Neural cell (in vitro differentiated cells): Measurements from ENCODE around the gene CACNA1S. TPM values are rescaled to one million over a fixed set of nuclear protein-coding genes. Genes with fewer than 3 reads are reported as not detected.

Experiments
- H2AFZ ChIP-seq: fragments of 200-600, 300-800 bp; sonication (generic), shearing (Covaris generic); 2 replicates; pipeline ENCODE4 v1.6.0; 2014; ENCODE audit warnings: low read depth, mild to moderate bottlenecking, antibody characterized with exemption, low read length, moderate library complexity
- H3F3A ChIP-seq: fragments of 200-600 bp; shearing (Covaris generic); 2 replicates; pipeline ENCODE4 v1.6.1; 2016; ENCODE audit warnings: mild to moderate bottlenecking, moderate library complexity, mixed read lengths, antibody characterized with exemption, low read length; ENCODE audit not compliant: insufficient read depth, poor library complexity, severe bottlenecking
- H3K27ac ChIP-seq: fragments of 200-600, 300-800 bp; sonication (generic), shearing (Covaris generic); 2 replicates; pipeline ENCODE4 v1.5.1; 2014; ENCODE audit warnings: mild to moderate bottlenecking, low read length, moderate library complexity
- H3K27me3 ChIP-seq: fragments of 300-800, 200-600 bp; sonication (generic), shearing (Covaris generic); 2 replicates; pipeline ENCODE4 v1.6.0; 2014; ENCODE audit warnings: mild to moderate bottlenecking, low read depth, low read length, moderate library complexity; ENCODE audit not compliant: insufficient read depth
- H3K36me3 ChIP-seq: fragments of 300-800, 200-600 bp; sonication (generic), shearing (Covaris generic); 2 replicates; pipeline ENCODE4 v1.5.1; 2014; ENCODE audit warnings: mild to moderate bottlenecking, antibody characterized with exemption, low read length, moderate library complexity; ENCODE audit not compliant: insufficient read depth
- H3K4me2 ChIP-seq: fragments of 300-800, 200-600 bp; sonication (generic), shearing (Covaris generic); 2 replicates; pipeline ENCODE4 v1.6.0; 2014; ENCODE audit warnings: mild to moderate bottlenecking, low read length
- H3K4me3 ChIP-seq: fragments of 300-800, 200-600 bp; sonication (generic), shearing (Covaris generic); 2 replicates; pipeline ENCODE4 v1.5.1; 2014; ENCODE audit warnings: mild to moderate bottlenecking, low read length, moderate library complexity
- H3K79me2 ChIP-seq: fragments of 200-600 bp; shearing (Covaris generic); replicated peaks from 2 replicates; pipeline ENCODE4 v1.6.0; 2014; ENCODE audit warnings: mild to moderate bottlenecking, low read length, moderate library complexity; ENCODE audit not compliant: insufficient read depth
- H3K9ac ChIP-seq: fragments of 300-800, 200-600 bp; sonication (generic), shearing (Covaris generic); 2 replicates; pipeline ENCODE4 v1.6.1; 2016; ENCODE audit warnings: mild to moderate bottlenecking, low read length, mixed read lengths
- H3K9me2 ChIP-seq: fragments of 200-600 bp; shearing (Covaris generic); 2 replicates; pipeline ENCODE4 v1.6.1; 2016; ENCODE audit warnings: mild to moderate bottlenecking, low read length, mixed read lengths; ENCODE audit not compliant: insufficient read depth
- H3K9me3 ChIP-seq: fragments of 200-600, 300-800 bp; sonication (generic), shearing (Covaris generic); 2 replicates; pipeline ENCODE4 v1.6.1; 2016; ENCODE audit warnings: mild to moderate bottlenecking, mixed run types, low read length, moderate library complexity, mixed read lengths
- H4K20me1 ChIP-seq: fragments of 200-600 bp; shearing (Covaris generic); 2 replicates; pipeline ENCODE4 v1.6.1; 2016; ENCODE audit warnings: mild to moderate bottlenecking, mixed run types; ENCODE audit not compliant: insufficient read depth
- EP300 ChIP-seq: fragments of 450-650 bp; conservative IDR thresholded peaks from 2 replicates; pipeline ENCODE4 v1.6.1; 2014; ENCODE audit warnings: antibody characterized with exemption, mild to moderate bottlenecking, moderate library complexity; ENCODE audit not compliant: poor library complexity, severe bottlenecking
- EZH2 ChIP-seq: fragments of 200-600, 300-800 bp; shearing (Covaris generic), sonication (generic); IDR thresholded peaks from 2 replicates; pipeline ENCODE4 v1.6.1; 2014; ENCODE audit warnings: antibody characterized with exemption, low read length, borderline replicate concordance, mild to moderate bottlenecking; ENCODE audit not compliant: insufficient read depth, poor library complexity, severe bottlenecking
- MXI1 ChIP-seq: fragments of 450-650 bp; conservative IDR thresholded peaks from 2 replicates; pipeline ENCODE4 v1.6.1; 2014; ENCODE audit warnings: antibody characterized with exemption, mild to moderate bottlenecking; ENCODE audit not compliant: poor library complexity, severe bottlenecking
- POLR2AphosphoS5 ChIP-seq: IDR thresholded peaks from 2 replicates; pipeline ENCODE4 v1.6.1; 2012
- RAD21 ChIP-seq: fragments of 450-650 bp; conservative IDR thresholded peaks from 2 replicates; pipeline ENCODE4 v1.6.1; 2014; ENCODE audit warnings: antibody characterized with exemption, mild to moderate bottlenecking, moderate library complexity
- SMC3 ChIP-seq: fragments of 450-650 bp; conservative IDR thresholded peaks from 2 replicates; pipeline ENCODE4 v1.6.1; 2014; ENCODE audit warnings: antibody characterized with exemption, mild to moderate bottlenecking, moderate library complexity; ENCODE audit not compliant: poor library complexity
- TAF1 ChIP-seq: IDR thresholded peaks from 2 replicates; pipeline ENCODE4 v1.6.1; 2012; ENCODE audit warnings: low read depth
- polyA plus RNA-seq: library from polyadenylated mRNA; depleted of rRNA; stranded (reverse); fragments of >200 nt; gene quantifications from 2 replicates; pipeline ENCODE4 v1.2.3, GENCODE V29; 2014
- TF ChIP-seq, protein P1 (sequence below): fragments of 450-650 bp; IDR thresholded peaks from 2 replicates; pipeline ENCODE4 v1.5.1; 2014; ENCODE audit warnings: antibody characterized with exemption, mild to moderate bottlenecking, moderate library complexity; ENCODE audit not compliant: poor library complexity, severe bottlenecking
- TF ChIP-seq, protein P2 (sequence below): IDR thresholded peaks from 2 replicates; pipeline ENCODE4 v1.6.1; 2012; ENCODE audit warnings: borderline replicate concordance

Gene CACNA1S
- polyA plus RNA-seq, 1 donor from 2014 or later = 0.05 TPM

DNA sequence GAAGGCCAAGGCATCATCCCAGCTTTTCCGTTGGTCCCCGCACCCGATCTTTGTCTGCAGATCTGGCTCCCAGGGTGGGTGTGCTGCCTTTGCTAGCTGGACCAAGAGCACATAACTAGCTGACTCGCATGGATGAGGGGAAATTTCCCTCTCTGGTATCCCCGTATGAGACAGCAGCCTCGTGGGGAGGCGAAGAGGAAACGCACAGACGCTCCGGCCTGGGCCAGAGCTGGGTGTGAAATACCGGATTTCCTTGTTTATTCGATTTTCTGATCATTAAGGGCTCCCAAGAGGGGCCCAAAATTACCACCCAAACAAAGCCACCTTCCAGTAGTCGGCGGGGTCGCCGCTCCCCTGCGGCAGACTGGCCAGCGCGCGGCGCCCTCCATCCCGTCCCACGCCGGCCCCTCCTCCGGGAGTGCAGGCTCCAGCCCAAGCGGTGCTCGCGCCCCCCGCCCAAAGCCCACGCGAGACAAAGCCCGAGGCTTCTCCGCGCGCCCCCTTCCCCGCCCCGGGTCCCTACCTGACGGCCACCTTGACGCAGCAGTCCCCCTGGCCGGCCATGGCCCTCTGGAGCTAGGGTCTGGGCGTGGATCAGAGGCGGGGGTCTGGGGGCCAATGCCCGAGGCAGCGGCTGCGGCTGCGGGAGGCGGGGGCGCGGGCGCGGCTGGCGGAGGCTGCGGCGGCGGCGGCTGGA lies 89.3 kb downstream of the CACNA1S start:
- Histone ChIP-seq H4K20me1 (peaks cover 25% of the 10 kb centered on the region), H3K9me3 (no peaks in the 10 kb centered on the region), H3K9me2 (no peaks in the 10 kb centered on the region), H3F3A (no peaks in the 10 kb centered on the region), H3K4me2 (peak overlapping the region; percentile 100), H3K9ac (peak overlapping the region; percentile 98), H3K27me3 (no peaks in the 10 kb centered on the region), H3K4me3 (peak overlapping the region; percentile 97), H3K79me2 (peaks cover 59% of the 10 kb centered on the region), H3K27ac (peak overlapping the region; percentile 95), H3K36me3 (no peaks in the 10 kb centered on the region), H2AFZ (no peak overlapping the region)
- TF ChIP-seq EZH2 = no peak
- TF ChIP-seq SMC3 = peak; percentile 51
- TF ChIP-seq POLR2AphosphoS5 = peak; percentile 65
- TF ChIP-seq, protein P1, sequence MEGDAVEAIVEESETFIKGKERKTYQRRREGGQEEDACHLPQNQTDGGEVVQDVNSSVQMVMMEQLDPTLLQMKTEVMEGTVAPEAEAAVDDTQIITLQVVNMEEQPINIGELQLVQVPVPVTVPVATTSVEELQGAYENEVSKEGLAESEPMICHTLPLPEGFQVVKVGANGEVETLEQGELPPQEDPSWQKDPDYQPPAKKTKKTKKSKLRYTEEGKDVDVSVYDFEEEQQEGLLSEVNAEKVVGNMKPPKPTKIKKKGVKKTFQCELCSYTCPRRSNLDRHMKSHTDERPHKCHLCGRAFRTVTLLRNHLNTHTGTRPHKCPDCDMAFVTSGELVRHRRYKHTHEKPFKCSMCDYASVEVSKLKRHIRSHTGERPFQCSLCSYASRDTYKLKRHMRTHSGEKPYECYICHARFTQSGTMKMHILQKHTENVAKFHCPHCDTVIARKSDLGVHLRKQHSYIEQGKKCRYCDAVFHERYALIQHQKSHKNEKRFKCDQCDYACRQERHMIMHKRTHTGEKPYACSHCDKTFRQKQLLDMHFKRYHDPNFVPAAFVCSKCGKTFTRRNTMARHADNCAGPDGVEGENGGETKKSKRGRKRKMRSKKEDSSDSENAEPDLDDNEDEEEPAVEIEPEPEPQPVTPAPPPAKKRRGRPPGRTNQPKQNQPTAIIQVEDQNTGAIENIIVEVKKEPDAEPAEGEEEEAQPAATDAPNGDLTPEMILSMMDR = peak; percentile 52
- TF ChIP-seq, protein P2, sequence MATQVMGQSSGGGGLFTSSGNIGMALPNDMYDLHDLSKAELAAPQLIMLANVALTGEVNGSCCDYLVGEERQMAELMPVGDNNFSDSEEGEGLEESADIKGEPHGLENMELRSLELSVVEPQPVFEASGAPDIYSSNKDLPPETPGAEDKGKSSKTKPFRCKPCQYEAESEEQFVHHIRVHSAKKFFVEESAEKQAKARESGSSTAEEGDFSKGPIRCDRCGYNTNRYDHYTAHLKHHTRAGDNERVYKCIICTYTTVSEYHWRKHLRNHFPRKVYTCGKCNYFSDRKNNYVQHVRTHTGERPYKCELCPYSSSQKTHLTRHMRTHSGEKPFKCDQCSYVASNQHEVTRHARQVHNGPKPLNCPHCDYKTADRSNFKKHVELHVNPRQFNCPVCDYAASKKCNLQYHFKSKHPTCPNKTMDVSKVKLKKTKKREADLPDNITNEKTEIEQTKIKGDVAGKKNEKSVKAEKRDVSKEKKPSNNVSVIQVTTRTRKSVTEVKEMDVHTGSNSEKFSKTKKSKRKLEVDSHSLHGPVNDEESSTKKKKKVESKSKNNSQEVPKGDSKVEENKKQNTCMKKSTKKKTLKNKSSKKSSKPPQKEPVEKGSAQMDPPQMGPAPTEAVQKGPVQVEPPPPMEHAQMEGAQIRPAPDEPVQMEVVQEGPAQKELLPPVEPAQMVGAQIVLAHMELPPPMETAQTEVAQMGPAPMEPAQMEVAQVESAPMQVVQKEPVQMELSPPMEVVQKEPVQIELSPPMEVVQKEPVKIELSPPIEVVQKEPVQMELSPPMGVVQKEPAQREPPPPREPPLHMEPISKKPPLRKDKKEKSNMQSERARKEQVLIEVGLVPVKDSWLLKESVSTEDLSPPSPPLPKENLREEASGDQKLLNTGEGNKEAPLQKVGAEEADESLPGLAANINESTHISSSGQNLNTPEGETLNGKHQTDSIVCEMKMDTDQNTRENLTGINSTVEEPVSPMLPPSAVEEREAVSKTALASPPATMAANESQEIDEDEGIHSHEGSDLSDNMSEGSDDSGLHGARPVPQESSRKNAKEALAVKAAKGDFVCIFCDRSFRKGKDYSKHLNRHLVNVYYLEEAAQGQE = no peak
- no peak for TF ChIP-seq MXI1
- peak; percentile 36 for TF ChIP-seq RAD21
- peak; percentile 24 for TF ChIP-seq TAF1
- peak; percentile 10 for TF ChIP-seq EP300

DNA sequence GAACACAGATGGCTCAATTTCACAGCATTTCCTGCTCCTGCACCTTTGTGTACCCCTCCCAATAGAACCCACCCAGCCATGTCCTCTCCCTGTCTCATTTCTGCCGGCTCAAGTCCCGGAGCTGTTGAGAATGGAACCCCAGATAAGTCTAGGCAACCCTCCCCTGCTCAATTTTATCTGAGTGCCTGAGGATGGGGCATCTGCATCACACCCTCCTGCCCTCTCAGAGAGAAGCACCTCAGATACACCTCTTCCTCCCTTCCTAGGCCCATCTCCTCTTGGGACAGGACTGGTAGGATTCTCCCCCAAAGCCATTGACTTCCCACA lies 89.8 kb downstream of the CACNA1S start:
- no peak overlapping the region for H2AFZ ChIP-seq
- peaks cover 30% of the 10 kb centered on the region for H4K20me1 ChIP-seq
- H3K9ac ChIP-seq = peak overlapping the region; percentile 98
- H3K4me2 ChIP-seq = peak overlapping the region; percentile 100
- H3K79me2 ChIP-seq = peaks cover 63% of the 10 kb centered on the region
- no peaks in the 10 kb centered on the region for H3K9me2 ChIP-seq
- no peaks in the 10 kb centered on the region for H3K9me3 ChIP-seq
- H3F3A ChIP-seq = no peaks in the 10 kb centered on the region
- H3K27me3 ChIP-seq = no peaks in the 10 kb centered on the region
- H3K27ac ChIP-seq = peak overlapping the region; percentile 95
- TF ChIP-seq SMC3 (no peak), MXI1 (no peak), EZH2 (no peak)
- TF ChIP-seq, protein P1 = no peak
- H3K4me3 ChIP-seq = peak overlapping the region; percentile 97
- no peaks in the 10 kb centered on the region for H3K36me3 ChIP-seq
